Cortex of kidney (tissue), 1 donor: ENCODE results near the gene EFHC1.

Source experiments
- DNase-seq: peaks from one replicate; lab custom pipeline; 2025; lab: John Stamatoyannopoulos, UW

EFHC1 gene

DNA sequence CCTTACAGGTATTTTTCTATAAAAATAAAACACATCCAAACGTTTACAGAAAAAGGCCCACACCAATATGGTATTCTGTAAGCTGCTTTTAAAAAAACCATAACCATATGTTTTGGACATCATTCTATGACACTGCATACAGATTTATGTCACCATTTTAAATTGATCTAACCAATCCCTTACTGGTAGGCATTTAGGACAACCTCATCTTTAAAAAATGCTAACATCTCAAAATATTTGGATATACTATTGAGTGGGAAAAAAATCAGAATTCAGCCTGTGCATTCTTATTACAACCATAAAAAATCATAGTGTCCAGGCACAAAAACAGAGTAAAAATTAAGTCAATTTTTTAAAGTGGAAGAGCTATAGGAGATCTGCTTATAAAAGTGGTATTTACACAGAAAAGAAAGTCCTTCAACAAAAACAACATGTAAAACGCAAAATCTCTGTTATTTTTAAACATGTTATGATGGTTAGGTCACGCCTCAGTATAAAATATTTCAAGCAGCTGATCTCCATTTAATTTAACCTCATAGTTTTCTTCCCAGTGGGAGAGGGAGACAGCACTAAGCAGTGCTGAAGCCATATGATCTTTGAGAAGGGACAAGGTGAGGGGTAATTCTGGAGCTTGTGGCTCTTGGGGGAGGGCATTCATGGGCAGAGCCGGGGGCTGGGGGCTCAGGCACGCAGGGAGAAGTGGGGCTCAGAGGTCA is 135.5 kb downstream of the EFHC1 start:
- DNase-seq = no peak

DNA sequence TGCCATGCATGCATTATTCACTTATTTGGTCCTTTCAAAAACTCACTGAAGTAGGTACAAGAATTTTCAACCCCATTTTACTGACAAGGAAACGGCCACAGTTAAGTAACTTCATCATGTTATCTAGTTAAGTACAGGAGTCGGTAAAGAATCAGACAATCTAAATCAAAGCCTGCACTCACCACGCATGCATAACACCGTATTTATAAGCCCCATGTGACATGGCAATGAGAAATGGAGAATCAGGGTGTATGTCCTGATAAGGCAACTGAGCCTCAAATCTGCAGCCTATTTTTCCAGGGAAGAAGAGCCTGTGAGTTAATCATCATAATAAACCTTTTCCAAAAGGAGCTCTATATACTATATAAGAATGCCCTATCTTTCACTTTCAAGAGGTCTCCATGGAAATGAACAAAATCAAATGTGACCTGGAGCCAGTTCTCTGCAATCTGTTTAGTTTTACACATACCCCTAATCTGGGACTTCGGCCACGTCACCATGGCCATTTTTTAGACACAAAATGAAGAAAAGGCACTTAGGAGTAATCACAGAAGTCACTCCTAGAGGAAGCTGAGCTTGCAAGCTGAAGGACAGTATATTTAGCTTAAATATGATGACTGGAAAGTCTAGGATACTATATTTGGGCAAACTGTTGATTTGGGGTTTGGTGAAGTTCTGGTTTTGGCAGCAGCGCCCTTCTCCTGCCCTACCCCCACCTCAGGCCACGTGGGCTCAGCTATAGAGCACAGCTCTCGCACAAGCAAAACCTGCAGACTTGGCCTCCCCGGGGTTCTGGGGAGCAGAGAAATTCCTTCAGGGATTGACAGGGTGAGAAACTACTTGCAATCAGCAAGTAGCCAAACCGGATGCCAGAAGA is 137.5 kb downstream of the EFHC1 start:
- DNase-seq = no peak

DNA sequence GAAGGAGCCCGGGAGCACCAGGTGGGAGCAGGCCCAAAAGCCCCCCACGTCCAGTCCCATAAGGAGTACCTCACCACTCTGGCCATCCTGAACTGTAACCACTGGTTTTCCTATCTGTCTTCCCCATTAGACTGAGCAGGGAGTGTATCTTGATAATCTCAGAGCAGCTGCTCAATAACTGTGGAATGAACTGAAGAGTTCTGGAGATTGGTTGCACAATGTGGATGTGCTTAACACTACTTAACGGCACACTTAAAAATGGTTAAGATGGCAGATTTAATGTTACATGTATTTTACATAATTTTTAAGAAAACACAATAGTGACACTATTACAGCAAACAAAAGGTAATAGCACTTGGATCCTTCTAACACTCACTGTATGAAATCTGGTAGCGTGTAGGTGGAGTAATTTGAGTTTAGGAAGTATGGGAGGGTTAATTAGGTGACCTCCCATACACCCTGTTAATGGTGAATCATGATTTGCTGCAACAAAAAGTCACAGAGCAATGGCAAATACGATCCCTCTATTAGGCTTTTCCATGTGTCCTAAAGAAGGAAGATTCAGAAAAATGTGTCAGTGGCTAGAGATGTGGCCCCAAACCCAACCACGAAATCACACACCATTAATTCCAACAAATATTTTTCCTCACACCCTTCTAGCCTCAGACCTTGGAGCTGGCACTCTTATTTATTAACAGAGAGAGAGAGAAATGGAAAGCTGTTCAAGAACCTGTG is 138.3 kb downstream of the EFHC1 start:
- DNase-seq = no peak

DNA sequence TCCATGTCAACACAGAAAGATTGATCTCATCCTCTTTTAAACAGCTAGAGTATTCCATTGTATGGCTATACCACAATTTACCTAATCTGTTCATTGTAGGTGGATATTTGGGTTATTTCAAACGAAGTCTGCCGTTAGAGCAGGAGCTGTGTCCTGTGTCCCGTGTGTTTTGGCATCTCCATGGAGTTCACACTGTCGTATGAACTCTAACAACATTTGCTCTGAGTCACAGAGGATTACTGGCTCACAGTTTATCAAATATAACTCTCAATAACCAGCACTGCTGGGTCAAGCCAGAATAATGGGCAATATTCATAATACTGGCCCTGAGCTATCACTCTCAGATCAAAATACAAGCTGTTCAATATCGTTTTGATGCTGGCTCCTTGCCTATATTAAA is 140.3 kb downstream of the EFHC1 start:
- no peak for DNase-seq

DNA sequence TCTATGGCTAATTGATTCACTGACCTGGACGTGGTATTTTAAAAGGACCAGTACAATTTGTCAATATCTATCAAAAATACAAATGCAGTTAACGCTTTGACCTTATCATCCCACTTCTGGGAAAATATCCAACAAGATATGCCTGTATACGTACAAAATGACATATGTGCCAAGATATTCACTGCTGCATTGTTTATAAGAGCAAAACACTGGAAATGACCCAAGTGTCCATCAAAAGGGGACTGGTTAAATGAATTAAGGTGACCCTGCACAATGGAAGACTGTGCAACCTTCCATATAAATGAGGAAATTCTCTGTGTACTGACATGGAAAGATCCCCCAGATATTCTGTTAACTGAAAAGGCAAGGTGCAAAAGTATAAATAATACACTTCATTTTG is 142.8 kb downstream of the EFHC1 start:
- no peak for DNase-seq

DNA sequence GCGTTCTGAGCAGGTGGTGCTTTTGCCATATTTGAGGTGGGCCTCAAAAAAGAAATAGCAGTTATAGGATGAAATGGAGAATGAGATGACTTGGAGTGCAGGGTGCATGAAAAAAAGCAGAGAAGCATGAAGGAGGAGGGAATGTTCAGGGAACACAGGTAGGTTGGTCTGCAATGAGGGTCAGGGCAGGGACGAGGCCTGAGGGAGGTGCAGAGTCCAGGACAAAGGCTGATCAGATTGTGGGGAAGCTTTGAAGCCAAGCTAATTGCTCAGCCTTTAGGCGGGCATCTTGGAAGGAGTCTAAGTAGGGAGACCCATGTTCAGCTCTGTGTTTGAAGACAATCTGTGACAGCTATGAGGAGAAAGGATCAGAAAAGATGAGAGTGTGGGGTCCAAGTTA is 144.7 kb downstream of the EFHC1 start:
- DNase-seq = no peak

DNA sequence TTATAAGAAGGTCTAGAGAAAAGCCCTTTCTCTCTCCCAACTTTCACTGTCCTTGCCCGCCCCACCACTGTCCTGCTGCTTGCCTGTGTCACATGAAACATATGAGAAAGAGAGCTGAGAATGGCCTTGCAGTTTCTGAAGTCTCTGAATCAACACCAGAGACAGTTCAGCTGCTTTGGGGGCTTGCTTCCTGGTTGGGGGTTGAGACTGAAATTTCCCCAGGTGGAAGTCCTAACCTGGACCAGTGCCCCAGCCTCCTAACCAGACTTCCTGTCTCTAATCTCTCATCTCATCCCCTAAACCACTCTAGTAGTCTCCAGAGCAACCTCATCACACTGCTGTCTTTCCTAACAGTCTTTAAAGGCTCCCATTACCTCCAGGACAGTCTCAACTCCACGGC is 146.1 kb downstream of the EFHC1 start:
- no peak for DNase-seq

DNA sequence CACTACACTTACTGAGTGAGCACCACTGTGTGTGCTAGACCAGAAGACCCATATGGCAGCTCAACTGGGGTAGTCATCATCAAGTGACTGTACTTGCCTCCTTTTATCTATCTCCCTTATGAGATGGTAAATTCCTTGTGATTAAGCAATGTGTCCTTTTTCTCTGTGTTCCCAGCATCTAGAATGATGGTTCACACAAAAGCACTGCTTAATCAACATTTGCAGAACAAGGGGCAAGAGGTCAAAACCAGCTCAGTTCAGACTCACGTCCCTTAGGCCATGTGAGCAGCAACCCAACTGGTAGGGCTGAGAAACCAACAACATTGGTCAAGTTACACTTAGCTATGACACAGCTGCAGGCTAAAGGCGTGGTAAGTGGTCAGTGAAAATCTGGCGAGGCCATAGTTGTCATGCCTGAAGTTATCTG is 146.7 kb downstream of the EFHC1 start:
- no peak for DNase-seq

DNA sequence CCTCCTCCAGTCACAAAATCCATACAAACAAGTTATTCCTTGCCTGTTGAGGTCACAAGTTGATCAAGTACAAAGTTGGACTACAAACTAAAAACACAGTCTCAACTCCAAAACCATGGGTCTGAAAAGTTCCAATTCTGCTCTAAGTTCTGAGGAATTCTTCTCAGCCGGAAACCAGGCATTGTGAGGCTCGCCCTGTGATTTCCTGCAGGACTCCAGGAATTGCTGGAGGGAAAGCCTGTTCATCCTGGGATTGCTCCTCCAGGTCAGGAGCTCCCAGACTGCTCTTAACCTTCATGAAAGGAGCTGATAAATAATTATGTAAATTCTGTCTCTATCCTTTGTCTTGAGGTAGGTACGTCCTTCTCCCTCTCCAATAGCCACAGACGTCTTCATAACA is 148.2 kb downstream of the EFHC1 start:
- no peak for DNase-seq

DNA sequence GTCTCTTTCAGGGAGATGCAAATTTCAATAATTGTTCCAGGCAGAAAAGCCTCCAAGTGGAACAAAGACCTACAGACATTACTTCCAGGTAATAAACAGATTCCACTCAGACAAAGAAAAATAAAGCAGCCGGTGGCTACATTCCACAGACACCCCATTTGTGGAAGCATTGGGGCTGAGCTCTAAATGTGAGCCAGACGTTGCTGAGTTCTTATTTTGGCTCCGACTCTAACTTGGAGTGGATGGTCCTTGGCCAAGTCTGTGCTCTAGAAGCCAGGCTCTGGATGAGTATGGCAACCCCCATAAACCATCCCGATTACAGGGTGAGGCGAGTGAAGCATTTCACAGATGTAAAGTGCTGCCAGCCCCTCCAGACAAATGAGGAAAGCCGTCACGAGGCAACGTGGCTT is 150.2 kb downstream of the EFHC1 start:
- no peak for DNase-seq

DNA sequence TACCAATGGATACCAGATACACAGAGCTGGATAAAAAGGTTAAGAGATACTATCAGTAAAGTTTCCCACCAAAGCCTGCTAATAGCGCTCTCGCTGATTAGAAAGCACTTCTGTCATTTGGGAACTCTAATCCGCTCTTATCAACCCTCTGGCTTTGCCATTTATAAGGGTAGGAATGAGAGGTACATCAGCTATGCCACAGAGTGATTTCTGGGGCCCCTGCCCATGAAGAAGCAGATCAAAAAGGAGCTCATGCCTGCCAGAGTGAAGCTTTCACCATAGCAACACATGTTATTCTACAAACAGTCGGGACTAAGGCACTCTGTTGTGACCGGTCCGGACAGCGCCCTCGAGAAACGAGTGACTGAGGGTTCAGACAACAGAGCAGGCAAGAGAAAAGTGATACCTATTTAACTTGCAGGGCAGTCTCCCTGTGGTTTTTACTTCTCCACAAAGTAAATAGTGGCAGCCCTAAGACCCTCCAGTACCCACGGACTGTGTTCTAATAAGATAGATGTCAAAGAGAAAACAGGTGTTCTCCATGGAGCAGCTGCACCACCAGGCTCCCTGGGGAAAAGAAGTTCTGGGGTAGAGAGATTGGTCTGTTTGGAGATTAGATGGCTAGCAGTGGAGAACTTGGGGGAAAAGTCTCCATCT is 151.1 kb downstream of the EFHC1 start:
- DNase-seq = no peak

DNA sequence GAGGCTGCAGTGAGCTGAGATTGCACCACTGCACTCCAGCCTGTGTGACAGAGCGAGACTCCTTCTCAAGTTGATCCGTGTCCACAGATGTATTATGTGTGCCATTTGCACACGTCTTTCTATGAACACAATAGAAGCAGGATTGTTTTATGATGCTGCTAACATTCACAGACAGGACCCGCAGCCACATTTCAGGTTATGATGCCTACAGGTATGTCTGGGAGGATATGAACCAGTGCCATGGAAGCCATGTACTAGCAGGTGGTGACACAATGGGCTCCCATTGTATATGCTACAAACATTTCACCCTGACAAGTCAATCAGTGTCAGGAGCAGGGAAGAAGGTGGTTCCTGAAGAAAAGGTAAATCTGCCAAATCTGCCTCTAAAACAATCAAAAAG is 152.4 kb downstream of the EFHC1 start:
- DNase-seq = no peak

DNA sequence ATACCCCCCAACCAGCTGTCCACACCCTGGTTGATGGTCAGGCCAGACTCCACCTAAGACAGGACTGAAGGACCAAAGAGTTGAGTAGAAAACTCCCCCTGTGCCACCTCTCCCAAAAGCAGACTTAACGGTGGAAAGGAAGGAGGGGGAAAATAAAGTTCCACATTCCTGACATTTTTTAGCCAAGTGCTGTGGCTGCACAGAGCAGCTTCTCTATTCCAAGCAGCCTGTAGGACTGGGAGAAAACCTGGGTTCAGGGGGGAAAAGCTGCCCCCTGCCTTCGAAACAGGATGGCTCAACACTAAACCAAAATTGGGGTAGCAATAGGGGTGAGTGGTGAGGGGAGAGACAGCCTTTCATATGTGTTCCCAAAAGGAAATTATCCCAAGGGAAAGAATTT is 153.2 kb downstream of the EFHC1 start:
- DNase-seq = no peak
